Thyroid gland (tissue), 4 donors: ENCODE results near the gene STX12.

ENCODE experiments used
- POLR2A ChIP-seq, 2 donors: fragments of 450-650 bp; IDR thresholded peaks; one replicate each; pipeline ENCODE4 v1.6.1; 2017; ENCODE audit warnings: antibody characterized with exemption in 2 of 2, mild to moderate bottlenecking in 2 of 2, moderate library complexity in 1 of 2
- TF ChIP-seq, protein P1 (sequence below), 6 experiments: fragments of 200-600 bp in 3 of 6; fragments of 450-650 bp in 3 of 6; sonication (generic) in 3 of 6; IDR thresholded peaks; one replicate each; pipeline ENCODE4 v1.5.1; 2016 to 2019; ENCODE audit warnings: antibody characterized with exemption in 6 of 6, mild to moderate bottlenecking in 2 of 6, inconsistent platforms in 1 of 6, moderate library complexity in 1 of 6

DNA sequence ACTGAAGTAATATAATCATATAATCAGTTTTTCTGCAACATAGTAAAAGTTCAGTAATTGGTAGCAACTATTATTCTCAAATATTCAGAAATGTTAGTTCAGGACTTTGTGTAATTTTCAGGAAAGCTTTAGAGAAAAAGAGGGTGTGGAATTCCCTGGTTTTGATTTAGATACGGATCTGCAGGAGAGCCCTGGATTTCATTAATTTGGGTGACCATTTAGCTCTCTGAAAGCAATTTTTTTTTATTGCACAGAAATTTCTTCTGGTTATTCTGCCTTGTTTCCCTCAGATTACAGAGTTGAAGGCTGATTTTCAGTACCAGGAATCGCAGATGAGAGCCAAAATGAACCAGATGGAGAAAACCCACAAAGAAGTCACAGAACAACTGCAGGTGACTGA lies 13.8 kb upstream of the STX12 start:
- TF ChIP-seq, protein P1, sequence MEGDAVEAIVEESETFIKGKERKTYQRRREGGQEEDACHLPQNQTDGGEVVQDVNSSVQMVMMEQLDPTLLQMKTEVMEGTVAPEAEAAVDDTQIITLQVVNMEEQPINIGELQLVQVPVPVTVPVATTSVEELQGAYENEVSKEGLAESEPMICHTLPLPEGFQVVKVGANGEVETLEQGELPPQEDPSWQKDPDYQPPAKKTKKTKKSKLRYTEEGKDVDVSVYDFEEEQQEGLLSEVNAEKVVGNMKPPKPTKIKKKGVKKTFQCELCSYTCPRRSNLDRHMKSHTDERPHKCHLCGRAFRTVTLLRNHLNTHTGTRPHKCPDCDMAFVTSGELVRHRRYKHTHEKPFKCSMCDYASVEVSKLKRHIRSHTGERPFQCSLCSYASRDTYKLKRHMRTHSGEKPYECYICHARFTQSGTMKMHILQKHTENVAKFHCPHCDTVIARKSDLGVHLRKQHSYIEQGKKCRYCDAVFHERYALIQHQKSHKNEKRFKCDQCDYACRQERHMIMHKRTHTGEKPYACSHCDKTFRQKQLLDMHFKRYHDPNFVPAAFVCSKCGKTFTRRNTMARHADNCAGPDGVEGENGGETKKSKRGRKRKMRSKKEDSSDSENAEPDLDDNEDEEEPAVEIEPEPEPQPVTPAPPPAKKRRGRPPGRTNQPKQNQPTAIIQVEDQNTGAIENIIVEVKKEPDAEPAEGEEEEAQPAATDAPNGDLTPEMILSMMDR (IDR thresholded peaks at IDR 0.05) = no peak
- TF ChIP-seq POLR2A (IDR thresholded peaks at IDR 0.05) = no peak
